Parathyroid adenoma (tissue), 2 donors: ENCODE measurements around the gene NT5C.
"Not testable (repeated sequence)": the region's sequence is repeated elsewhere in the genome, so short reads cannot be mapped to it uniquely, and the experiment has no call there.

Experiments used
- H2AFZ ChIP-seq: fragments of 300-600 bp; sonication (generic); one replicate; pipeline ENCODE4 v1.7.0; 2017; ENCODE audit warnings: antibody characterized with exemption, mild to moderate bottlenecking
- H3K27ac ChIP-seq: fragments of 300-600 bp; sonication (generic); one replicate; pipeline ENCODE4 v1.7.0; 2017
- H3K27me3 ChIP-seq: fragments of 300-600 bp; sonication (generic); one replicate; pipeline ENCODE4 v1.7.0; 2017; ENCODE audit warnings: low read length; ENCODE audit not compliant: control insufficient read depth, insufficient read depth
- H3K36me3 ChIP-seq: fragments of 300-600 bp; sonication (generic); one replicate; pipeline ENCODE4 v1.7.0; 2017; ENCODE audit warnings: low read length; ENCODE audit not compliant: control insufficient read depth, insufficient read depth
- H3K4me1 ChIP-seq: fragments of 300-600 bp; sonication (generic); one replicate; pipeline ENCODE4 v1.7.0; 2017; ENCODE audit warnings: control low read depth
- H3K4me2 ChIP-seq: fragments of 300-600 bp; sonication (generic); one replicate; pipeline ENCODE4 v1.7.0; 2017; ENCODE audit warnings: low read length
- H3K4me3 ChIP-seq: fragments of 300-600 bp; sonication (generic); one replicate; pipeline ENCODE4 v1.7.0; 2017; ENCODE audit warnings: low read depth, low read length
- H3K79me2 ChIP-seq: fragments of 300-600 bp; sonication (generic); one replicate; pipeline ENCODE4 v1.7.0; 2017; ENCODE audit warnings: control low read depth
- H3K9ac ChIP-seq: fragments of 300-600 bp; sonication (generic); one replicate; pipeline ENCODE4 v1.7.0; 2017; ENCODE audit warnings: mild to moderate bottlenecking
- H3K9me3 ChIP-seq: fragments of 300-600 bp; sonication (generic); one replicate; pipeline ENCODE4 v1.7.0; 2017; ENCODE audit warnings: low read length; ENCODE audit not compliant: control insufficient read depth
- TF ChIP-seq, protein P1 (sequence below): fragments of 300-600 bp; sonication (generic); IDR thresholded peaks from one replicate; pipeline ENCODE4 v1.7.0; 2017; ENCODE audit warnings: antibody characterized with exemption, mild to moderate bottlenecking
- donor health status: primary hyperparathyroidism.

Gene NT5C

DNA sequence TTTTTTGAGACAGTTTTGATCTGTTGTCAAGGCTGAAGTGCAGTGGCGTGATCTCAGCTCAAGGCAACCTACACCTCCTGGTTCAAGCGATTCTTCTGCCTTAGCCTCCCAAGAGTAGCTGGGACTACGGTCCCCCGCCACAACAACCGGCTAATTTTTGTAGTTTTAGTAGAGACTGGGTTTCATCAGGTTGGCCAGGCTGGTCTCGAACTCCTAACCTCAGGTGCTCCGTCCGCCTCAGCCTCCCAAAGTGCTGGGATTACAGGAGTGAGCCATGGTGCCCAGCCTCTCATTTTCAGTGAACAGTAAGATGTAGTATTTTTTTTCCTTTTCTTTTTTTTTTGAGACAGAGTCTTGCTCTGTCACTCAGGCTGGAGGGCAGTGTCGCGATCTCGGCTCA lies 43.5 kb upstream of the NT5C start:
- Histone ChIP-seq H3K27me3 (no peaks in the 10 kb centered on the region), H3K9me3 (no peaks in the 10 kb centered on the region), H3K79me2 (peaks cover 28% of the 10 kb centered on the region), H3K36me3 (no peaks in the 10 kb centered on the region), H3K4me3 (no peak overlapping the region), H3K27ac (no peak overlapping the region), H2AFZ (no peak overlapping the region), H3K9ac (no peak overlapping the region), H3K4me1 (no peaks in the 10 kb centered on the region), H3K4me2 (no peak overlapping the region)
- TF ChIP-seq, protein P1, sequence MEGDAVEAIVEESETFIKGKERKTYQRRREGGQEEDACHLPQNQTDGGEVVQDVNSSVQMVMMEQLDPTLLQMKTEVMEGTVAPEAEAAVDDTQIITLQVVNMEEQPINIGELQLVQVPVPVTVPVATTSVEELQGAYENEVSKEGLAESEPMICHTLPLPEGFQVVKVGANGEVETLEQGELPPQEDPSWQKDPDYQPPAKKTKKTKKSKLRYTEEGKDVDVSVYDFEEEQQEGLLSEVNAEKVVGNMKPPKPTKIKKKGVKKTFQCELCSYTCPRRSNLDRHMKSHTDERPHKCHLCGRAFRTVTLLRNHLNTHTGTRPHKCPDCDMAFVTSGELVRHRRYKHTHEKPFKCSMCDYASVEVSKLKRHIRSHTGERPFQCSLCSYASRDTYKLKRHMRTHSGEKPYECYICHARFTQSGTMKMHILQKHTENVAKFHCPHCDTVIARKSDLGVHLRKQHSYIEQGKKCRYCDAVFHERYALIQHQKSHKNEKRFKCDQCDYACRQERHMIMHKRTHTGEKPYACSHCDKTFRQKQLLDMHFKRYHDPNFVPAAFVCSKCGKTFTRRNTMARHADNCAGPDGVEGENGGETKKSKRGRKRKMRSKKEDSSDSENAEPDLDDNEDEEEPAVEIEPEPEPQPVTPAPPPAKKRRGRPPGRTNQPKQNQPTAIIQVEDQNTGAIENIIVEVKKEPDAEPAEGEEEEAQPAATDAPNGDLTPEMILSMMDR: no peak

DNA sequence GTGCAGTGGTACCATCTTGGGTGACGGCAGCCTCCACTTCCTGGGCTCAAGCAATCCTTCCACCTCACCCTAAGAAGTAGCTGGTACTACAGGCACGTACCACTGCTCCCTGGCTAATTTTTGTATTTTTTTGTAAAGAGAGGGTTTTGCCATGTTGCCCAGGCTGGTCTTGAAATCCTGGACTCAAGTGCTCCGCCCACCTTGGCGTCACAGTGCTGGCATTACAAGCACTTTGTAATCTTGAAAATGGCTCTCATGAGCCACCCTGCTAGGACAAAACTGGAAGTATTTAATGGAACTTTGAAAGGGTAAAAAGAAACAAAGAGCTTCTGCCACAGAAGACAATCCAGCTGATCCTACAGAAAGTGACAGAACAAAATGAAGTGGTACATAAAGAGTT lies 42.0 kb upstream of the NT5C start:
- H3K4me1 ChIP-seq: no peaks in the 10 kb centered on the region
- H3K9me3 ChIP-seq: no peaks in the 10 kb centered on the region
- H3K27me3 ChIP-seq: no peaks in the 10 kb centered on the region
- H3K36me3 ChIP-seq: no peaks in the 10 kb centered on the region
- H2AFZ ChIP-seq: no peak overlapping the region
- H3K27ac ChIP-seq: no peak overlapping the region
- TF ChIP-seq, protein P1: no peak
- peaks cover 33% of the 10 kb centered on the region for H3K79me2 ChIP-seq
- H3K9ac ChIP-seq: no peak overlapping the region
- no peak overlapping the region for H3K4me2 ChIP-seq
- no peak overlapping the region for H3K4me3 ChIP-seq

DNA sequence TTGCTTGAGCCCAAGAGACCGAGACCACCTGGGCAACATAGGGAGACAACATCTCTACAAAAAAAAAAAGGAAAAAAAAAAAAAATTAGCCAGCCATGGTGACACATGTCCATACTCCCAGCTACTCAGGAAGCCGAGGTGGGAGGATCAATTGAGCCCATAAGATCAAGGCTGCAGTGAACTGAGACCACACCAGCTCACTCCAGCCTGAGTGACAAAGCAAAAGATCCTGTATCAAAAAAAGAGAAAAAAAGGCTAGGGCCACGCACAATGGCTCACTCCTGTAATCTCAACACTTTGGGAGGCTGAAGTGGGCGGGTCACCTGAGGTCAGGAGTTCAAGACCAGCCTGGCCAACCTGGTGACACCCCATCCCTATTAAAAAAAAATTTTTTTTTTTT lies 37.5 kb upstream of the NT5C start:
- H3K4me1 ChIP-seq: no peaks in the 10 kb centered on the region
- no peaks in the 10 kb centered on the region for H3K36me3 ChIP-seq
- H3K27me3 ChIP-seq: no peaks in the 10 kb centered on the region
- TF ChIP-seq, protein P1: no peak
- H3K9ac ChIP-seq: no peak overlapping the region
- peaks cover 17% of the 10 kb centered on the region for H3K79me2 ChIP-seq
- H3K4me2 ChIP-seq: no peak overlapping the region
- H3K27ac ChIP-seq: no peak overlapping the region
- H3K9me3 ChIP-seq: no peaks in the 10 kb centered on the region
- no peak overlapping the region for H2AFZ ChIP-seq
- H3K4me3 ChIP-seq: no peak overlapping the region

DNA sequence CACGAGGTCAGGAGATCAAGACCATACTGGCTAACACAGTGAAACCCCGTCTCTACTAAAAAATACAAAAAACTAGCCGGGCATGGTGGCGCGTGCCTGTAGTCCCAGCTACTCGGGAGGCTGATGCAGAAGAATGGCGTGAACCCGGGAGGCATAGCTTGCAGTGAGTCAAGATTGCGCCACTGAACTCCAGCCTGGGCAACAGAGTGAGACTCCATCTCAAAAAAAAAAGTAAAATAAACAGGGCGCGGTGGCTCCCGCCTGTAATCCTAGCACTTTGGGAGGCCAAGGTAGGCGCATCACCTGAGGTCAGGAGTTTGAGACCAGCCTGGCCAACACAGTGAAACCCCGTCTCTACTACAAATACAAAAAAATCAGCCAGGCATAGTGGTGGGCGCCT lies 33.1 kb upstream of the NT5C start:
- not testable (repeated sequence) for H3K4me2 ChIP-seq, H2AFZ ChIP-seq, H3K27me3 ChIP-seq, H3K9me3 ChIP-seq, H3K36me3 ChIP-seq, H3K79me2 ChIP-seq, H3K27ac ChIP-seq, H3K4me1 ChIP-seq, H3K9ac ChIP-seq, H3K4me3 ChIP-seq

DNA sequence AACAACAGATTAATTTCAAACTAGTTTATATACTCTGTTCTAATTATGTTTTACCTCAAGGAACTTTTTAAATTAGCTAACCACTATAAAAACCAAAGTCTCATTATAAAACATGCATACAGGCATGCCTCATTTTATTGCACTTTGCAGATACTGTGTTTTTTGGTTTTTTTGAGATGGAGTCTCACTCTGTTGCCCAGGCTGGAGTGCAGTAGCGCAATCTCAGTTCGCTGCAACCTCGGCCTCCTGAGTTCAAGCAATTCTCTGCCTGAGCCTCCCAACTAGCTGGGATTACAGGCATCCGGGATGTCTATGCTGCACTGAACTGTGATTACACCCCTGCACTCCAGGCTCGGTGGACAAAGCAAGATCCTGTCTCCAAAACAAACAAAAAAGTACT lies 31.5 kb upstream of the NT5C start:
- no peaks in the 10 kb centered on the region for H3K79me2 ChIP-seq
- no peak overlapping the region for H2AFZ ChIP-seq
- H3K4me3 ChIP-seq: no peak overlapping the region
- H3K9me3 ChIP-seq: no peaks in the 10 kb centered on the region
- no peaks in the 10 kb centered on the region for H3K4me1 ChIP-seq
- no peak overlapping the region for H3K4me2 ChIP-seq
- H3K27me3 ChIP-seq: no peaks in the 10 kb centered on the region
- H3K27ac ChIP-seq: no peak overlapping the region
- H3K9ac ChIP-seq: no peak overlapping the region
- TF ChIP-seq, protein P1: no peak
- H3K36me3 ChIP-seq: no peaks in the 10 kb centered on the region
